ENCODE measurements around the gene NINJ2. TPM values are rescaled to one million over a fixed set of nuclear protein-coding genes. Genes with fewer than 3 reads are reported as not detected.

The NINJ2 gene
- polyA plus RNA-seq, 1 of the 3 experiments (the other 2 are of a cell fraction), result 0.07 TPM

GRCh38 chr12:530308-530707 lies 132.9 kb downstream of the NINJ2 start:
- Histone ChIP-seq H3K4me1 (ENCODE audit: control insufficient read depth in 1 of 2, insufficient read depth in 2 of 2, low read depth in 1 of 2, low read length in 1 of 2) (no peaks in the 10 kb centered on the region; a peak in 1 of 4 replicates), H3K9me3 (no peaks in the 10 kb centered on the region), H3K4me3 (ENCODE audit: low read depth in 2 of 2, low read length in 1 of 2) (no peak overlapping the region), H3K79me2 (ENCODE audit: insufficient read depth) (no peaks in the 10 kb centered on the region), H3K4me2 (no peak overlapping the region), H3F3A (replicated peaks; ENCODE audit: insufficient read depth) (no peaks in the 10 kb centered on the region), H3K27ac (ENCODE audit: low read depth in 2 of 2, low read length in 1 of 2) (no peak overlapping the region), H4K20me1 (ENCODE audit: insufficient read depth) (no peaks in the 10 kb centered on the region), H2AFZ (ENCODE audit: low read depth) (no peak overlapping the region), H3K9me2 (no peaks in the 10 kb centered on the region), H3K27me3 (ENCODE audit: insufficient read depth) (no peaks in the 10 kb centered on the region), H3K36me3 (replicated peaks in 1 of 2; ENCODE audit: control insufficient read depth in 1 of 2, insufficient read depth in 2 of 2, low read length in 1 of 2) (no peaks in the 10 kb centered on the region), H3K9ac (no peak overlapping the region)
- ChIA-PET POLR2A (no interaction called here), CTCF (interaction anchor here (0.9 to 2.2 kb wide), 5 partner anchors 17 to 88 kb away, joined by 3 to 8 read pairs (median 3); no protein-coding TSS in a partner anchor)
- 66% methylated on average over 6 of the region's 6 CpGs for WGBS (ENCODE audit: low lambda C conversion rate)
- TF ChIP-seq RFX5 (IDR thresholded peaks at IDR 0.05; ENCODE audit: low read length) (no peak), TEAD4 (IDR thresholded peaks at IDR 0.05; ENCODE audit: borderline replicate concordance, insufficient read depth) (no peak), FOXJ3 (CRISPR knock-in tag; IDR thresholded peaks at IDR 0.05) (no peak), ELF1 (IDR thresholded peaks at IDR 0.05) (no peak), EZH2phosphoT487 (IDR thresholded peaks at IDR 0.05; ENCODE audit: borderline replicate concordance, low read depth) (no peak), PBX3 (IDR thresholded peaks at IDR 0.05) (no peak), RAD21 (IDR thresholded peaks at IDR 0.05; ENCODE audit: low read length) (no peak), TCF12 (IDR thresholded peaks at IDR 0.05) (no peak), MEF2A (IDR thresholded peaks at IDR 0.05; ENCODE audit: borderline replicate concordance, low read depth) (no peak), GABPA (IDR thresholded peaks at IDR 0.05; ENCODE audit: low read depth) (no peak), FOXM1 (IDR thresholded peaks at IDR 0.05; ENCODE audit: low read depth) (no peak), FOSL2 (IDR thresholded peaks at IDR 0.05; ENCODE audit: borderline replicate concordance, low read depth) (no peak)
- DNase-seq, result no peak

GRCh38 chr12:527729-528128 lies 135.5 kb downstream of the NINJ2 start:
- POLR2A ChIA-PET, result no interaction called here
- no peaks in the 10 kb centered on the region for H3F3A ChIP-seq (replicated peaks; ENCODE audit: insufficient read depth)
- no peak overlapping the region for H3K27ac ChIP-seq (ENCODE audit: low read depth in 2 of 2, low read length in 1 of 2)
- no peak overlapping the region for H2AFZ ChIP-seq (ENCODE audit: low read depth)
- no peaks in the 10 kb centered on the region for H3K9me2 ChIP-seq
- H3K79me2 ChIP-seq (ENCODE audit: insufficient read depth), result no peaks in the 10 kb centered on the region
- H4K20me1 ChIP-seq (ENCODE audit: insufficient read depth), result no peaks in the 10 kb centered on the region
- peaks cover 0 to 3% of the 10 kb centered on the region in 2 experiments; a peak in 2 of 4 replicates for H3K4me1 ChIP-seq (ENCODE audit: control insufficient read depth in 1 of 2, insufficient read depth in 2 of 2, low read depth in 1 of 2, low read length in 1 of 2)
- H3K27me3 ChIP-seq (ENCODE audit: insufficient read depth), result no peaks in the 10 kb centered on the region
- H3K4me3 ChIP-seq (ENCODE audit: low read depth in 2 of 2, low read length in 1 of 2), result no peak overlapping the region
- no peak overlapping the region for H3K9ac ChIP-seq
- H3K4me2 ChIP-seq, result no peak overlapping the region
- DNase-seq, result no peak
- no peaks in the 10 kb centered on the region for H3K36me3 ChIP-seq (replicated peaks in 1 of 2; ENCODE audit: control insufficient read depth in 1 of 2, insufficient read depth in 2 of 2, low read length in 1 of 2)
- TF ChIP-seq ZBTB33 (IDR thresholded peaks at IDR 0.05; ENCODE audit: borderline replicate concordance, low read depth) (no peak), JUND (IDR thresholded peaks at IDR 0.05) (no peak), CHD2 (IDR thresholded peaks at IDR 0.05; ENCODE audit: low read length, partially characterized antibody) (no peak), SIN3A (IDR thresholded peaks at IDR 0.05; ENCODE audit: borderline replicate concordance, low read depth, low read length) (no peak), YY1 (IDR thresholded peaks at IDR 0.05; ENCODE audit: low read depth) (no peak), EP300 (IDR thresholded peaks at IDR 0.05; ENCODE audit: borderline replicate concordance in 1 of 2, low read depth in 1 of 2, low read length in 1 of 2) (no peak), SMC3 (IDR thresholded peaks at IDR 0.05; ENCODE audit: low read depth, low read length) (no peak), TAF1 (IDR thresholded peaks at IDR 0.05; ENCODE audit: borderline replicate concordance, low read depth, low read length) (no peak), EZH2phosphoT487 (IDR thresholded peaks at IDR 0.05; ENCODE audit: borderline replicate concordance, low read depth) (no peak), FOXJ3 (CRISPR knock-in tag; IDR thresholded peaks at IDR 0.05) (no peak), MXI1 (IDR thresholded peaks at IDR 0.05; ENCODE audit: low read depth, low read length) (no peak), NFIC (IDR thresholded peaks at IDR 0.05; ENCODE audit: borderline replicate concordance) (no peak), FOXM1 (IDR thresholded peaks at IDR 0.05; ENCODE audit: low read depth) (no peak), MEF2A (IDR thresholded peaks at IDR 0.05; ENCODE audit: borderline replicate concordance, low read depth) (no peak), MAX (IDR thresholded peaks at IDR 0.05; ENCODE audit: low read depth) (no peak)
- CTCF ChIA-PET, result interaction anchor here (1.3 to 2.0 kb wide), 2 partner anchors 19 to 85 kb away, joined by 5 to 10 read pairs; no protein-coding TSS in a partner anchor
- H3K9me3 ChIP-seq, result no peaks in the 10 kb centered on the region
- WGBS (ENCODE audit: low lambda C conversion rate), result 57% methylated on average over 3 of the region's 4 CpGs
